Osteoblast (primary cell): Measurements from ENCODE around the gene SNX30. TPM values are rescaled to one million over a fixed set of nuclear protein-coding genes. Genes with fewer than 3 reads are reported as not detected.

ENCODE experiments used
- DNase-seq: peaks from one replicate; pipeline ENCODE4 v3.0.0; 2011; ENCODE audit warnings: low spot score, mixed read lengths; ENCODE audit not compliant: insufficient read length; ENCODE audit errors: missing footprints
- H2AFZ ChIP-seq: 2 replicates; pipeline ENCODE4 v1.6.0; 2011; ENCODE audit warnings: mild to moderate bottlenecking, low read length
- H3K27ac ChIP-seq: 2 replicates; pipeline ENCODE4 v1.5.1; 2011; ENCODE audit warnings: mild to moderate bottlenecking, low read depth, low read length, moderate library complexity
- H3K27me3 ChIP-seq: 2 replicates; pipeline ENCODE4 v1.6.0; 2012; ENCODE audit warnings: mild to moderate bottlenecking, control low read depth, inconsistent platforms, low read length, moderate library complexity; ENCODE audit not compliant: insufficient read depth
- H3K36me3 ChIP-seq: 2 replicates; pipeline ENCODE4 v1.5.1; 2011; ENCODE audit warnings: mild to moderate bottlenecking, low read length, control low read depth, moderate library complexity; ENCODE audit not compliant: insufficient read depth
- H3K4me1 ChIP-seq: 2 replicates; pipeline ENCODE4 v1.5.1; 2011; ENCODE audit warnings: mild to moderate bottlenecking, low read length, control low read depth, moderate library complexity; ENCODE audit not compliant: insufficient read depth
- H3K4me2 ChIP-seq: 2 replicates; pipeline ENCODE4 v1.6.0; 2011; ENCODE audit warnings: mild to moderate bottlenecking, low read length; ENCODE audit not compliant: insufficient read depth
- H3K4me3 ChIP-seq: fragments of 200-600 bp; sonication (generic); 3 replicates; pipeline ENCODE4 v1.5.1; 2012; ENCODE audit warnings: mild to moderate bottlenecking, low read length, inconsistent platforms; ENCODE audit not compliant: insufficient read depth
- H3K79me2 ChIP-seq: 2 replicates; pipeline ENCODE4 v1.6.0; 2012; ENCODE audit warnings: mild to moderate bottlenecking, low read length, control low read depth, inconsistent platforms; ENCODE audit not compliant: insufficient read depth
- H3K9me3 ChIP-seq: 2 replicates; pipeline ENCODE4 v1.5.1; 2011; ENCODE audit warnings: low read depth, low read length, control low read depth
- H4K20me1 ChIP-seq: 2 replicates; pipeline ENCODE4 v1.6.0; 2012; ENCODE audit warnings: mild to moderate bottlenecking, low read length, control low read depth; ENCODE audit not compliant: insufficient read depth
- CTCF ChIP-seq: IDR thresholded peaks from 2 replicates; pipeline ENCODE4 v1.5.1; 2011; ENCODE audit warnings: mild to moderate bottlenecking, low read depth, low read length, moderate library complexity; ENCODE audit errors: extremely low read depth
- total RNA-seq: library from RNA; depleted of rRNA; stranded (reverse); fragments of >200 nt; gene quantifications from 2 replicates; pipeline ENCODE4 v1.2.3, GENCODE V29; 2012

The SNX30 gene
- total RNA-seq, 1 donor: 38.7 TPM

- no peak for TF ChIP-seq CTCF
- H3K9me3 ChIP-seq: no peaks in the 10 kb centered on the region
- H3K4me1 ChIP-seq: no peaks in the 10 kb centered on the region
- H3K79me2 ChIP-seq: no peaks in the 10 kb centered on the region
- H3K4me2 ChIP-seq: no peak overlapping the region
- DNase-seq: no peak
- H4K20me1 ChIP-seq: no peaks in the 10 kb centered on the region
- H3K27me3 ChIP-seq: peaks cover 33% of the 10 kb centered on the region
- H2AFZ ChIP-seq: no peak overlapping the region
- no peaks in the 10 kb centered on the region for H3K36me3 ChIP-seq
- no peak overlapping the region for H3K27ac ChIP-seq
- H3K4me3 ChIP-seq: no peak overlapping the region
Observed at GRCh38 chr9:112913326-112913725, 162.8 kb downstream of the SNX30 start.

GRCh38 chr9:112914524-112914923, 164.0 kb downstream of the SNX30 start:
- Histone ChIP-seq H3K9me3 (no peaks in the 10 kb centered on the region), H3K36me3 (no peaks in the 10 kb centered on the region), H3K27ac (no peak overlapping the region), H4K20me1 (no peaks in the 10 kb centered on the region), H3K4me1 (no peaks in the 10 kb centered on the region), H3K27me3 (peaks cover 37% of the 10 kb centered on the region), H3K4me2 (no peak overlapping the region), H3K79me2 (no peaks in the 10 kb centered on the region), H2AFZ (no peak overlapping the region), H3K4me3 (no peak overlapping the region)
- no peak for TF ChIP-seq CTCF
- no peak for DNase-seq

- Histone ChIP-seq H3K27ac (no peak overlapping the region), H3K4me2 (no peak overlapping the region), H3K4me3 (no peak overlapping the region), H3K27me3 (peaks cover 36% of the 10 kb centered on the region), H3K36me3 (no peaks in the 10 kb centered on the region), H2AFZ (no peak overlapping the region), H3K79me2 (no peaks in the 10 kb centered on the region), H4K20me1 (no peaks in the 10 kb centered on the region), H3K9me3 (no peaks in the 10 kb centered on the region), H3K4me1 (peaks cover 3% of the 10 kb centered on the region)
- no peak for TF ChIP-seq CTCF
- no peak for DNase-seq
Observed at GRCh38 chr9:112917047-112917986, 166.8 kb downstream of the SNX30 start.

GRCh38 chr9:112917987-112918362, 167.4 kb downstream of the SNX30 start:
- DNase-seq: no peak
- Histone ChIP-seq H4K20me1 (no peaks in the 10 kb centered on the region), H3K9me3 (no peaks in the 10 kb centered on the region), H3K4me3 (no peak overlapping the region), H3K27me3 (peaks cover 31% of the 10 kb centered on the region), H3K27ac (no peak overlapping the region), H3K36me3 (no peaks in the 10 kb centered on the region), H3K4me1 (peaks cover 3% of the 10 kb centered on the region), H3K4me2 (no peak overlapping the region), H2AFZ (no peak overlapping the region), H3K79me2 (no peaks in the 10 kb centered on the region)
- TF ChIP-seq CTCF: no peak
